ENCODE measurements around the gene ANO1.

GRCh38 chr11:70167723-70168404 is 89.7 kb downstream of the ANO1 start:
- TF ChIP-seq POLR2A (IDR thresholded peaks at IDR 0.05): no peak
- no peak for TF ChIP-seq CTCF (IDR thresholded peaks at IDR 0.05)
